Superior temporal gyrus (tissue), 1 donor: ENCODE data around the gene POLR2H.

ENCODE experiments used
- DNase-seq: peaks from one replicate; pipeline ENCODE4 v3.0.0-alpha.2; 2016; ENCODE audit errors: extremely low spot score

The POLR2H gene

GRCh38 chr3:184361532-184361931 is at the start of gene POLR2H, which contains the start of gene CLCN2:
POLR2H (plus strand) TSS chr3:184361710; CDS start chr3:184363493, 1,783 bp downstream.
CLCN2 (minus strand) TSS chr3:184361605; CDS start chr3:184361479, 126 bp downstream.
- peak; percentile 66 for DNase-seq

GRCh38 chr3:184314363-184314699 is 47.2 kb upstream of the POLR2H start, which contains the start of gene EIF4G1:
EIF4G1 (plus strand) TSS chr3:184314606; CDS start chr3:184315797, 1,191 bp downstream.
- DNase-seq, result peak; percentile 88

DNA sequence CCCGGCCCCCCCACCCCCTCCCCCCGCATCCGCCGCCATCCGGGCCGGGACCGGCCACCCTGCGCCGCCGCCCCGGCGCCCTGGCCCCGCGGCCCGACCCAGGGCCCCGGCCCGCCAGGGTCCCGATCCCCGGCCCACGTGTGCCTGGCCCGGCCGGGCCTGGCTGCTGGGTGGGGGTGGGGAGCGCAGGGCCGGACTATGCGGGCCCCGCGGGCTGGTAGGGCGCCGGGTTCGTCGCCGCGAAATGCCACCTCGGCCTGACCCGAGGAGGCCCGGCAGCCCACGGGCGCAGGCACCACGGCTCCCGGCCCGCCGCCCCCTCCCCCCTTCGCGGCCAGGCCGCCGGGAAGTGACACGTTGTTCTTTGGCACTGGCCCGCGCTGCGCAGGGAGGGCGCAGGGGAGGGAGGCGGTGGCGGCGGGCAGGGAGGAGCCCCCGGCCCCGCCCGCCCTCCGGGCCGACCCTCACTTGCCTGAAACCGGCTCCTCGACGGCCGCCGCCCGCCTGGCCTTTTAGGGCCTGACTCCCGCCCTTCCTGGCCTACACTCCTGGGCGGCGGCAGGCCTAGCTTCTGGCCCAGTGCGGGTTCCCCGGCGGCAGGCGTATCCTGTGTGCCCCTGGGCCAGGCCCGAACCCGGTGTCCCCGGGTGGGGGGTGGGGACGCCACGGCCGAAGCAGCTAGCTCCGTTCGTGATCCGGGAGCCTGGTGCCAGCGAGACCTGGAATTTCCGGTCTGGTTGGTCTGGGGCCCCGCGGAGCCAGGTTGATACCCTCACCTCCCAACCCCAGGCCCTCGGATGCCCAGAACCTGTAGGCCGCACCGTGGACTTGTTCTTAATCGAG is 46.6 kb upstream of the POLR2H start:
- DNase-seq, result peak; percentile 22

- no peak for DNase-seq
Measured at GRCh38 chr3:184315543-184315867, 46.0 kb upstream of the POLR2H start.

- DNase-seq, result no peak
Measured at GRCh38 chr3:184315871-184316661, 45.4 kb upstream of the POLR2H start.

GRCh38 chr3:184316792-184317191 is 44.7 kb upstream of the POLR2H start:
- no peak for DNase-seq

DNA sequence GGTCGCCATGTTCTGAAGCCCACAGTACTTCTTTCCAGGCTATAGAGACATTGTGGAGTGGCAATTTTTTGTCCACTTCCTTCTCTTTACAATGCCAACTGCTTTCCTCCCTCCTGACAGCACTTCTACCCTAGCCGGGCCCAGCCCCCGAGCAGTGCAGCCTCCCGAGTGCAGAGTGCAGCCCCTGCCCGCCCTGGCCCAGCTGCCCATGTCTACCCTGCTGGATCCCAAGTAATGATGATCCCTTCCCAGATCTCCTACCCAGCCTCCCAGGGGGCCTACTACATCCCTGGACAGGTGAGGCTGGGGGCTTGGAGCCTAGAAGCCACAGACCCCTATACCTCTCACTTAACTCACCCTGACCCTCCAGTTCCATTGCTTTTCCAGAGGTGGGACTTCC is 44.3 kb upstream of the POLR2H start:
- no peak for DNase-seq

- DNase-seq, result peak; percentile 96
Measured at GRCh38 chr3:184320104-184320445, 41.4 kb upstream of the POLR2H start.

- no peak for DNase-seq
Measured at GRCh38 chr3:184321666-184322065, 39.8 kb upstream of the POLR2H start.

GRCh38 chr3:184322731-184323487 is 38.6 kb upstream of the POLR2H start:
- no peak for DNase-seq

DNA sequence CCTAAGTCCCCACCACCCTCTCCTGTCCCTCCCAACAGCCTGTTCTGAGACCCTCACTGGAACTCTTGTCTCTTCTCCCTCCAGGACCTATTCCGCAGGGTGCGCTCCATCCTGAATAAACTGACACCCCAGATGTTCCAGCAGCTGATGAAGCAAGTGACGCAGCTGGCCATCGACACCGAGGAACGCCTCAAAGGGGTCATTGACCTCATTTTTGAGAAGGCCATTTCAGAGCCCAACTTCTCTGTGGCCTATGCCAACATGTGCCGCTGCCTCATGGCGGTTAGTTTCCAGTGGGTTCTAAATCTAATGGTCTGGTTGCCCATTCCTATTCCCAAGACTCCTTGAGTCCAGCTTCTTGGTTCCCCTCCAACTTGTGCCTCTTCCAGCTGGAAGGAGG is 37.8 kb upstream of the POLR2H start:
- no peak for DNase-seq

- DNase-seq, result no peak
Measured at GRCh38 chr3:184325269-184325668, 36.2 kb upstream of the POLR2H start.

- DNase-seq, result no peak
Measured at GRCh38 chr3:184325715-184326369, 35.7 kb upstream of the POLR2H start.

DNA sequence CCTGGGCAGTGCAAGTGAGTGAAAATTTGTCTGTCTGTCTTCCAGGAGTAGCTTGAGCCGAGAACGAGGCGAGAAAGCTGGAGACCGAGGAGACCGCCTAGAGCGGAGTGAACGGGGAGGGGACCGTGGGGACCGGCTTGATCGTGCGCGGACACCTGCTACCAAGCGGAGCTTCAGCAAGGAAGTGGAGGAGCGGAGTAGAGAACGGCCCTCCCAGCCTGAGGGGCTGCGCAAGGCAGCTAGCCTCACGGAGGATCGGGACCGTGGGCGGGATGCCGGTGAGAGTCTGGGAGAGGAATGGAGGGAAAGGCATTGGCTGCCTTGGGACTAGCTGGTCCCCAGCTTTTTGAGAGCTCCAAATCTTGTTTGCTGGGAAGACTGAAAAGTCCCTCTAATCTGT is 34.3 kb upstream of the POLR2H start:
- no peak for DNase-seq

- no peak for DNase-seq
Measured at GRCh38 chr3:184328516-184328915, 33.0 kb upstream of the POLR2H start.

DNA sequence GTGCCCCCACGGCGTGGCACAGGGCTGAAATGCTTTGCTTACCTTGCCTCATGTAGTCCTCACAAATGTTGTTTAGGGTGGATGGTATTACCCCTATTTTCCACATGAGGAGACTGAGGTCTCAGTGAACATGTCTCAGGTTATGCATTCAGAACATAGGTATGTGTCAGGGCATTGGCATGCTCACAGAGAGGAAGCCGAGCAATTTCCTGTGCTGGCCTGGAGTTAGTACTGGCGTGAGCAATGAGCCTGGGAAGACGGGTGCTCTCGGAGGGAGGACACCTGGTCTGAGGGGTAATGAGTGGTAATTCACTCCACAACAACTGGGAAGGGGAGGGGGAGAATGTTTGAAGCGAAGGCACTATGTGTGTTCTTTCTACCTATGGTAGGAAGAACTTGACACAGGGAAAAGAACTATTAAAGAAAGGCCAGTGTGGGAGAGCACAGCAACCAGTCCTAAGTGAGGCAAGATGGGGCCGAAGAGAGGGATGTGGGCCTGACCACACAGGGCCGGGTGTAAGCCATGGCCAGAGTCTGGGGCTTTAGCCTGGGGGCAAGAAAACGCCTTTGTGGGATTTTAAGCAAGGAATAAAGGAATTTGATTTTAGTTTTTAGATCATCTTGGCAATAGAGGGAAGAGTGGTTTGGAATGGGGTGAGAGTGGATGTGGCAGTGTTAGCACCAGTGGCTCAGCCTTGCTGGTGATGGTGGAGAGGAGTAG is 29.0 kb upstream of the POLR2H start:
- no peak for DNase-seq

DNA sequence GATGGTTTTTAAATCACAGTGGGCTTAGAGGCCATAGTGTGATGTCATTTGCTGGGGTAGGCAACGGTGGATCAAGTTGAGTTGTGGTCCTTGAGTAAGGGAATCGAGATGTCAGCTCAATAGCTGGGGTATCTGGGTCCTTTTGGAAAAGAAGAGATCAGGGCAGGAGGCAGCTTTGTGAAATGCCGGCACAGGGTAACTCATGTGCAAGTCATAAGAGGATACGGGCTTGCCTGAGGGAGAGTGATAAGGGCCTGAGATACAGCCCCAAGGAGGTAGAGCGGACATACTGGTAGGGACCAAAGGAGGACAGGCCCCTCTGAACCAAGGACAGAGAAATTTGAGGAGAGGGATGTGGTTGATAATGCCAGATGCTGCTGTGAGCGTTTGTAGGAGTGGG is 28.3 kb upstream of the POLR2H start:
- DNase-seq, result no peak

- DNase-seq, result no peak
Measured at GRCh38 chr3:184333700-184334099, 27.8 kb upstream of the POLR2H start.

DNA sequence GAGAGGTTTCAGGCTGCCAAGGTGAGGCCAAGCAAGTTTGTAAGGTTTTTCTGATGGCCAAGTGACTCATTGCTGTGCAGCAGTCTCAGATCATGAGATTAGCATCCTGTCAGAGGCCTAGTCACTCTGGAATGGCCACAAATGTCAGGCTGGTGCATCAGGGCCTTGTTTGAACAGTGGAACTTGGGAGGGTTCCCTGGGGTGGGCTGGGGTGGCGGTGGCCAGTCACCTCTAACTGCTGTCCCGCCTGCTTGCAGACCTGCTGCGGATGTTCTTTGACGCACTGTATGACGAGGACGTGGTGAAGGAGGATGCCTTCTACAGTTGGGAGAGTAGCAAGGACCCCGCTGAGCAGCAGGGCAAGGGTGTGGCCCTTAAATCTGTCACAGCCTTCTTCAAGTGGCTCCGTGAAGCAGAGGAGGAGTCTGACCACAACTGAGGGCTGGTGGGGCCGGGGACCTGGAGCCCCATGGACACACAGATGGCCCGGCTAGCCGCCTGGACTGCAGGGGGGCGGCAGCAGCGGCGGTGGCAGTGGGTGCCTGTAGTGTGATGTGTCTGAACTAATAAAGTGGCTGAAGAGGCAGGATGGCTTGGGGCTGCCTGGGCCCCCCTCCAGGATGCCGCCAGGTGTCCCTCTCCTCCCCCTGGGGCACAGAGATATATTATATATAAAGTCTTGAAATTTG is 26.9 kb upstream of the POLR2H start:
- DNase-seq, result no peak

GRCh38 chr3:184335291-184335660 is 26.2 kb upstream of the POLR2H start:
- DNase-seq, result no peak
